Activated CD4-positive, alpha-beta T cell treated with anti-CD3 and anti-CD28 coated beads for 4 hours (primary cell): ENCODE measurements around the gene LONP2.
"Not testable (repeated sequence)": the region's sequence is repeated elsewhere in the genome, so short reads cannot be mapped to it uniquely, and the experiment has no call there.

Source experiments
- DNase-seq, 2 donors: peaks; one replicate each; pipeline ENCODE4 v3.0.0-alpha.2; 2020

The LONP2 gene

GRCh38 chr16:48291754-48292153 is 47.7 kb downstream of the LONP2 start:
- DNase-seq: no peak

- no peak for DNase-seq
These were observed 48.4 kb downstream of the LONP2 start for GRCh38 chr16:48292452-48292851.

GRCh38 chr16:48294724-48295123 is 50.6 kb downstream of the LONP2 start:
- no peak for DNase-seq

- no peak for DNase-seq
These were observed 51.6 kb downstream of the LONP2 start for GRCh38 chr16:48295488-48296281.

- no peak for DNase-seq
These were observed 55.4 kb downstream of the LONP2 start for GRCh38 chr16:48299471-48299870.

- no peak for DNase-seq
These were observed 56.3 kb downstream of the LONP2 start for GRCh38 chr16:48300391-48300856.

- DNase-seq: no peak
These were observed 64.4 kb downstream of the LONP2 start for GRCh38 chr16:48308535-48308934.

- DNase-seq: no peak
These were observed 67.0 kb downstream of the LONP2 start for GRCh38 chr16:48310908-48311641.

GRCh38 chr16:48313905-48314304 is 69.8 kb downstream of the LONP2 start:
- not testable (repeated sequence) for DNase-seq

GRCh38 chr16:48317026-48317425 is 72.9 kb downstream of the LONP2 start:
- no peak for DNase-seq

- no peak for DNase-seq
These were observed 73.7 kb downstream of the LONP2 start for GRCh38 chr16:48317614-48318315.

- DNase-seq: peak in 1 of 2 donors; percentile 7
These were observed 74.5 kb downstream of the LONP2 start for GRCh38 chr16:48318630-48319029.

- DNase-seq: peak in 1 of 2 donors; percentile 4
These were observed 77.4 kb downstream of the LONP2 start for GRCh38 chr16:48321317-48322036.

- DNase-seq: no peak
These were observed 80.0 kb downstream of the LONP2 start for GRCh38 chr16:48323783-48324775.

GRCh38 chr16:48326915-48327314 is 82.8 kb downstream of the LONP2 start:
- DNase-seq: no peak

- no peak for DNase-seq
These were observed 85.0 kb downstream of the LONP2 start for GRCh38 chr16:48329138-48329537.

- no peak for DNase-seq
These were observed 86.2 kb downstream of the LONP2 start for GRCh38 chr16:48330189-48330840.

GRCh38 chr16:48330841-48331192 is 86.7 kb downstream of the LONP2 start:
- no peak for DNase-seq

GRCh38 chr16:48332978-48333377 is 88.9 kb downstream of the LONP2 start:
- no peak for DNase-seq

GRCh38 chr16:48334325-48334724 is 90.2 kb downstream of the LONP2 start:
- no peak for DNase-seq

- no peak for DNase-seq
These were observed 91.9 kb downstream of the LONP2 start for GRCh38 chr16:48335961-48336360.
